Peyer's patch (tissue), 4 donors: ENCODE data around the gene IVD.

Source experiments
- CTCF ChIP-seq, 6 experiments: fragments of 450-650 bp in 4 of 6; fragments of 200-600 bp in 2 of 6; sonication (generic) in 1 of 6; IDR thresholded peaks; one replicate each; pipeline ENCODE4 v1.5.1; 2017 to 2019; ENCODE audit warnings: antibody characterized with exemption in 6 of 6, mild to moderate bottlenecking in 3 of 6, moderate library complexity in 1 of 6
- POLR2A ChIP-seq, 2 donors: fragments of 450-650 bp; IDR thresholded peaks; one replicate each; pipeline ENCODE4 v1.5.1; 2017; ENCODE audit warnings: antibody characterized with exemption in 2 of 2, mild to moderate bottlenecking in 2 of 2, moderate library complexity in 2 of 2

- TF ChIP-seq CTCF (IDR thresholded peaks at IDR 0.05) (no peak), POLR2A (IDR thresholded peaks at IDR 0.05) (no peak)
Measured at GRCh38 chr15:40369971-40370370, 35.6 kb upstream of the IVD start.
